HG03045 (cell line): ENCODE data around the gene CXorf58.
"Not testable (repeated sequence)": the region's sequence is repeated elsewhere in the genome, so short reads cannot be mapped to it uniquely, and the experiment has no call there.

Experiments
- ATAC-seq: cut with Tn5 transposase; IDR thresholded peaks from one replicate; pipeline ENCODE4 v1.9.1; 2021; ENCODE audit warnings: mild to moderate bottlenecking, moderate library complexity; ENCODE audit not compliant: unreplicated experiment

The CXorf58 gene, protein sequence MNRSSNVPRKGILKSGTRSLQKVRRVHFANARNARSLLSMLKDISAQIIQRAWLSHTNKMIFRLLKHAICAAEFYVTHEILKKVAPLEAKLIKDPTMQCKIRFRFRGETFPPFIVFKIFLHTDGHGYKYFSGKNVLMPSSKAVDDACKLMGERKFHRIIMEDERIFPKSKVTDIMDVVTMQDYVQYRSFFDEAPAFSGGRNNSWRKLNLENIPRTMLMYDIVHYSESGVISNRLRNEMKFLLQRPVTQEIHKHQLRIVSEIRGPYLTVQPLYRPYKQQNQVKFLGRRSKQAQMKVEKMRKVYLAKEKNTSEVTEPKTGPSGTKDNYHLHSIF

DNA sequence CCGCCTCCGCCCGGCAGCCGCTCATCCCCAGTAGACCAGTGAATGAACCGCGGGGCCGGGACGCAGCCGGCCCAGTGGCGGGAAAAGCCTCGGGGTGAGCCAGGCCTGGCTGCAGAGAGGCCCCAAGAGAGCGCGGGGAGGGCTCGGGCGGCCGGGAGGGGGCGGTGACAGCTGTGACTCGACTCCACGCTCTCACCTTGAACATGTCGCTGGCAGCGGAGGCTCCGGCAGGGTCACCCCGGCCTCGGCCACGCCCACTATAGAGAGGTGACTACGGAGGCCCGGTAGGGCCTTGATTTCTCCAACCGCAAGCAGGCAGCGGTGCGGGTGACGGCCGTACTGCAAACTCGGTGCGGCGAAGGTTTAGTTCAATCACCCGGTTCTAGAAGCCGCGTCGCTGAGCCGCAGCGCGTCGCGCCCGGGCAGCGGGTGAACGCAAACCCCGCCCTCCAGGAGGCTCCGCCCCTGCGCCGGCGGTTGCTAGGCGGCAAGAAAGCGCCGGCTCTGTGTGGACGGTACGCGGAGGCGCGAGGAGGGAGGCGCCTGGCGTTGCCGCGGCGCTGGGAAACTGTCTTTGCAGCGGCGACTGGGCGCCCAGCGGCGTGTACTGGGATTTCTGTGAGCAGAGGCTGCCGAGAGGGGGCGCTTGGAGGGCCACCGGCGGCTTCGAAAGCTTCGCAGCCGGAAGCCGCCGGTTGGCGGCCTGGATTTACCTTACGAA lies at the start of gene CXorf58, which contains the start of gene APOO:
Gene CXorf58, plus strand, starts transcription at position 509 of the 721 bp plus-strand sequence. CDS start 2,297 bp downstream, outside the sequence.
Gene APOO, minus strand, starts transcription at position 441 of the 721 bp plus-strand sequence. Its CDS starts 236 bp downstream, at position 205.
- ATAC-seq = peak; percentile 93

DNA sequence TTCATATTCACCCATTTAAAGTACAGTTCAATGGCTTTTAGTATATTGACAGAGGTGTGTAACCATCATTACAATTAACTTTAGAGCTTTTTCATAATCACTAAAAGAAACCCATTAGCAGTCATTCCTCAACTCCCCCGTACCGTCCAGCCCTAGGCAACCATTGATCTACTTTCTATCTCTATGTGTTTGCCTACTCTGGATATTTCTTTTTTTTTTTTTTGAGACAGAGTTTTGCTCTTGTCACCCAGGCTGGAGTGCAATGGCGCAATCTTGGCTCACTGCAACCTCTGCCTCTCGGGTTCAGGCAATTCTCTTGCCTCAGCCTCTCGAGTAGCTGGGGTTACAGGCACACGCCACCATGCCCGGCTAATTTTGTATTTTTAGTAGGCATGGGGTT lies 48.6 kb upstream of the CXorf58 start:
- not testable (repeated sequence) for ATAC-seq

DNA sequence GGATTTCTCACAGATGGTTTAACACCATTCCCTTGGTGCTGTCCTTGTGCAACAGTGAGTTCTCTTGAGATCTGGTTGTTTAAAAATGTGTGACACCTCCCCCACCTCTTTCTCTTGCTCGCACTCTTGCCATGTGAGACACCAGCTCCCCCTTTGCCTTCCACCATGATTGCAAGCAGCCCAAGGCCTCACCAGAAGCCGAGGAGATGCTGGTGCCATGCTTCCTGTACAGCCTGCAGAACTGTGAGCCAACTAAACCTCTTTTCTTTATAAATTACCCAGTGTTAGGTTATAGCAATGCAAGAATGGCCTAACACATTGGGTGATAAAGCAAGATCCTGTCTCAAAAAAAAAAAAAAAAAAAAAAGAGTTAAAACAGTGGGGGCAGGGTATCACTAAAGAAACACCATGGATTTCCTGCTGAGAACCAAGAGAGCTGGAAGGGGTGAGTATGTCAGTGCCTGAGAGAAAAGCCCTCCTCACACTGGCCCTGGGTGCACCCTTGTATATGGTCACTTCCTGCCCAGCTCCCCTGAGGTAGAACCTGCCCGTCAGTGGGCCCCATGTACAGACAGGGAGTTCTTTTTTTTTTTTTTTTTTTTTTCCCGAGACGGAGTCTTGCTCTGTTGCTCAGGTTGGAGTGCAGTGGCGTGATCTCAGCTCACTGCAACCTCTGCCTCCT lies 46.5 kb upstream of the CXorf58 start:
- no peak for ATAC-seq

DNA sequence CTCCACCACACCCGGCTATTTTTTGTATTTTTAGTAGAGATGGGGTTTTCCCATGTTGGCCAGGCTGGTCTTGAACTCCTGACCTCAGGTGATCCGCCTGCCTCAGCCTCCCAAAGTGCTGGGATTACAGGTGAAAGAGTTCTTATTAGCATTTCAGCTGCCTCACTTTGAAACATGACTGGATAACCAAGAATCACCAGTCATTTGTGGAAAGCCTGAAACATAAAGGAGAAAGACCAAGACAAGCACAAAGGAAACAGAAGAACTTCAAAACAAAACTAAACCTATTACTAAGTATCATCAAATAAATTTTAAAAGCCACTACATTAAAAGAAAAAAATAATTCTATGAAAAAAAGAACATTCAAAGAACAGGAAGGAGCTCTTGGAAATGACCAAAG lies 45.9 kb upstream of the CXorf58 start:
- ATAC-seq = not testable (repeated sequence)

DNA sequence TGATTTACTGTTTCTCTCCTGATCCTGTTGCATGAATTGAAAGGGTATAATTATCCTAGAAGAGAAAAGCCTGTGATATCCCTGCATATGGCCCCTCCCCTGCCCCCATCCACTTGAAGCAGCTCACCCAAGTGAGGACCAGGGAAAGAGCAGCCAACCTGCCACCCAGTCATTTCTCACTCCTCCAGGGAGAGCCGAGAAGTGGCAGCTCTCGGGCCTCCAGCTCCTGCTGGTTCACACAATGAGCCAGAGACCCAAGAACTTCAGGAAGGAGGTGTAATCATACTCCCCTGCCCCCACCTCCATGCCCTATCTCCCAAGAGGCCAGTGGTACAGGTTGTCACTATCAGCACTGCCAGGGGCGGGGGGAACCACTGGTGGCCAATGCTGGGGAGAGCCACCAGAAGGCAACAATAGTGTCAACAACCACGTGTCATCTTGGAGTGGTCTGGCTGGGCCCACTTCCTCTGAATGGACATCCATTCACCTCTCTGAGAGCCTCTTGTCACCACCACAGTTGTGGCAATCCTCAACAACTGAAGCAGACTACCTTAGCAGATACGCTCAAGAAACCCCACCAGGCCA lies 43.0 kb upstream of the CXorf58 start:
- no peak for ATAC-seq

DNA sequence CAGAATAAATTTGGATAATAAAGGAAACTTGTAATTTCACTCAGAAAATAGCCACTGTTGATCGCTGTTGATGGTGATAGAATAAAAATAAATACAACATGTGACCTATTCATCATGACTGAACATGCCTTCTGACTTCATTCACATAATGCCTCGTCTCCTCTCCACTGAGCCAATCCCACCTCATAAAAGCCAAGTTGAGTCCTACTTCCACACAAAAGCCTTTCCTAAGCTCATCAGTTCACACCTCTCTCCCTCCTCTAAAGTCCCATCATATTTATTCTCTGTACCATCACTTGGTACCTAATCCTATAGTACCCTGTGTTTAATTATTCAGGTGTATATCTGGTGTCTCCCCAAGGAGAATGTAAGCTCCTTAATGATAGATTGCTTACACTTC lies 37.8 kb upstream of the CXorf58 start:
- ATAC-seq = no peak

DNA sequence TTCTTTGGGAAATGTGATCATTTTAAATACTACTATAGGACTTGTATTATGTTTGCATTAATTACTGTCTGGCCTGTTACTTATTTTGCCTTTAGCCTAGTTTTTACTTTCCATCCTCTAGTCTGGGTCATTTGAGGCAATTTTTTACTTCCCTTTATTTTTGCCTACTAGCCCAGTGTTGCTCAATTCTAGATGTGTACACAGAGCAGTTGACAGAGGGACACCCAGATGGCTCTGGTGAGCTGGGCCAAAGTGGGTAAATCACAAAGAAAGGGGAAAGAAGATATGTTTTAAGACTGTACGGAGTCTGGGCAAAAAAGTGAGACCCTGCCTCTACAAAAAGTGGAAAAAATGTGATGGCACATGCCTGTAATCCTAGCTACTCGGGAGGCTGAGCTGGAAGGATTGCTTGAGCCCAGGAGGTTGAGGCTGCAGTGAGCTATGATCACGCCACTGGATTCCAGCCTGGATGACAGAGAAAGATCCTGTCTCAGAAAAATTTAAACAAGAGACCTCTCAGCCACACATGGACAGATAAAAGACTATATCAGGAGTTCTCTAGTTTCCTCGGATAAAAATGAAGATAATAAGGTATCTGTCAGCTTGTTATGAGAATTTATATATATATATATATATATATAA lies 35.8 kb upstream of the CXorf58 start:
- ATAC-seq = no peak

DNA sequence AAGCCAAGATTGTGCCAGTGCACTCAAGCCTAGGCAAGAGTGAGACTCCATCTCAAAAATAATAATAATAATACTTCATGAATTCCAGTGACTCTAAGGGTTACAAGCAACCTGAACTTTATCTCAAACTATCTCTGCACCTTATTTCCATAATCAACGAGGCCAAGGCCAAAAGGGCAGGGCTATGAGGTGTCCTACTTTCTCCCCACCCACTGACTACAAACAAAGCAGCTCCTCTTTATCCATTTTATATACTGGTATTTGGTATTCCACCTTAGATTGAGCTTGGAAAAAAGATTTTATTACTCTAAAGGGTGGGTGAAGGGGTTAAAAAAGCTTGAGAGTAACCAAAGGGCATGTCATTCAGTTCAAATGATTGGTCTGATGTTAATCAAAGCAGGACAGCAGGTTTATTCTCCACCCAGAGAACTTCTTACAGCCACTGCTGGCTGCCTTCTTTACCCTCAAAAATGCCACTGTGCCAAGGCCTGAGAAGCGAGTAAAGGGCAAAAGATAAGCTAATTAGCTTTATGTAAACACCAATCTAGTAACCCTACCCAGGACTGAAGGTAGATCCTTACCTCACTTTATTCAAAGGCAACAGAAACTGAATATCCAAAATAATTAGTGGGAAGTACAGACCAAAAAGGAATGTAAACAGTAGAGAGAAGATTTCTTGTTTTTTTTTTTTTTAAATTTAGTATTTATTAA lies 28.3 kb upstream of the CXorf58 start:
- no peak for ATAC-seq

DNA sequence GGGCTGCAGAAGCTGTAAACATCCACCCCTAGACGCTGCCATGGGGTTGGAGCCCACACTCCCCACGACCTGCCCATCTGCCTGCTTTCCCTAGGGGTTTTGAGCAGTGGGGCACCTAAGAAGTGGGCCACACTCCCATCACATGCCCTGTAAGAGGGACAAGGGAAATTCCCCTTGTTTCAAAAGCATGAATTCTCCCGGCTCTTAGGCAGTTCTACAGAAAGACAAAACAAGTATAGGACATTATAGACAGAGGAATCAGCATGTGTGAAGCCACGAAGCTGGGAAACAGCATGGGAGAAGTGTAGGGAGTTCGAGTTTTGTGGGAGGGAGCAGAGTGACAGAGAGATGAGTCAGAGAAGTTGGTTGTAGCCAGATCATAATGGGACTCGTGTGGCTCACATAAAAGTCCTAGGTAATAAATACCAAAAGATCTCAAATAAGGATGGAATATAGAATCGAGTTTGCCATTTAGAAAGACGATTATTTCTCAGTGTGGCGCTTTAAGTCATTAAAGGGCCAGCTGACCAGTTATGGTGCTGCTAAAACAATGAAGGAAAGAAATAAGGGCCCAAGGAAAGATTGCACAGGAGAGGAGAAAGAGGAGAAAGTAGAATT lies 24.0 kb upstream of the CXorf58 start:
- ATAC-seq = no peak

DNA sequence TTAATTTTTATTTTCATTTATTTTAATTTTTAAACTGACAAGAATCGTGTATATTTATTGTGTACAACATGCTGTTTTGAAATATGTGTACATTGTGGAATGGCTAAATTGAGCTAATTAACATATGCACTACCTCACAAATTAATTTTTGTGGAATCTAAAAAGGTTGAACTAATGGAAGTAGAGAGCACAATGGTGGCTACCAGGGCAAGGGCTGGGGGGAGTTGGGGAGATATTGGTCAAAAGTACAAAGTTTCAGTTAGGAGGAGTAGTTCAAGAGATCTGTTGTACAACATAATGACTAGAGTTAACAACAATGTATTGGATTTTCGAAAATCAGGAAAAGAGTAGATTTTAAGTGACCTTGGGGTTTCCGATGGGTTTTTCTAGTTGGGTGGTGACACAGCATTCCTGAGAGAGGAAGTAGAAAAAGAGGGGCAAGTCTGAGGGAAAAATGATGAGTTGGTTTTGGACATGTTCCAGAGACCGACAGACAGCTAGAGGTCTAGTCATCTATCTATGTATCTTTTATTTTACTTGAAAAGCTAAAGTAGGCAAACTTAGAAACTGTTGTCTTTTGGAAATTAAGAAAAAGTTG lies 23.3 kb upstream of the CXorf58 start:
- ATAC-seq = no peak

DNA sequence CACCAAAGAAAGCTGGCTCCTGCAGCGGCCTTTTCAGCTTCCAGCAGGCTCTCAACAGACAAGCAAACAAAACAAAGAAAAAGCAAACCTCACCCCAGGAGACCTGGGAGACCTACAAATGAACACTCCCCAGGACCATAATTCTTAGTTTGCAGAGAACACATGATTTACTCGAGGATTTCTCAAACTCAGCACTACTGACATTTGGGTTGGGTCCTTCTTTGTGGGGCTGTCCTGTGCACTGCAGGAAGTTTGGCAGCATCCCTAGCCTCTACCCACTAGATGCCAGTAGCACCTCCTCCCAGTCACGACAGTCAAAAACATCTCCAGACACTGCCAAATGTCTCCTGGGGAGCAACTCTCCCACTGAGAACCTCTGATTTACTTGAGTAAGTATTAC lies 22.0 kb upstream of the CXorf58 start:
- ATAC-seq = no peak

DNA sequence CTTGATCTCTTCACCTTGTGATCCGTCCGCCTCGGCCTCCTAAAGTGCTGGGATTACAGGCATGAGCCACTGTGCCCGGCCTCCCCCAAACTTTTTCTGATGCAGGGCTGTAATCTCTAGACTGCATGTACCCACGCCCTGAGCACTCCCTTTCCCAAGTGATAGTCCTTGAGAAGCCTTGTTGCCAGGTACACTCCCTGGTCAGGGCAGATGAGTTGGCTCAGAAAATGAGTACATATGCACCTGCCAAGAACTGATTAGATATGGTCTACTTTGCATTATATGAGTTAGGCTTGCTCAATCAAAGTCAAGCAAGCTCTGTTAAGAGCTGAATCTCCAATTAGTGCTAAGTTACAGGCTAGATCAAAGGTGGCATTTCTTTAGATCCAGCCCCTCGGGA lies 20.4 kb upstream of the CXorf58 start:
- no peak for ATAC-seq

DNA sequence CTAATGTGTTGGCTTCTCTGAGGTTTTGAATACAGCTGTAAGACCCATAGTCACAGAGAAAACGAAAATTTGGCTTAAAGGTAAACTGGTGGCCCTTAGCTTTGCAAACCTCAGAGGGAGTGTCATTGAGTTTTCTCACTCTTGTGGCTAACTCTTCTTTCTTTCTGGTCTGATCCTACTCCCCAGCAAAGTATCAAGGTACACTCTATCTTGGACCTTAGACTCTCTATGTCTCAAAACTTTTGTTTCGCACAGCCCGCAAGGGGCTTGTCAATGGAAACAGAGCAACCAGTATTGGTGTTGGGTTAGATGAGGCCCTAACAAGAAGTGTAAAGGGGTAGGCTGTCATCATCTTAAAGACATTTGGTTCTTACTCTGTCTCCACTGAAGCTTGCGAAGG lies 19.9 kb upstream of the CXorf58 start:
- ATAC-seq = no peak

DNA sequence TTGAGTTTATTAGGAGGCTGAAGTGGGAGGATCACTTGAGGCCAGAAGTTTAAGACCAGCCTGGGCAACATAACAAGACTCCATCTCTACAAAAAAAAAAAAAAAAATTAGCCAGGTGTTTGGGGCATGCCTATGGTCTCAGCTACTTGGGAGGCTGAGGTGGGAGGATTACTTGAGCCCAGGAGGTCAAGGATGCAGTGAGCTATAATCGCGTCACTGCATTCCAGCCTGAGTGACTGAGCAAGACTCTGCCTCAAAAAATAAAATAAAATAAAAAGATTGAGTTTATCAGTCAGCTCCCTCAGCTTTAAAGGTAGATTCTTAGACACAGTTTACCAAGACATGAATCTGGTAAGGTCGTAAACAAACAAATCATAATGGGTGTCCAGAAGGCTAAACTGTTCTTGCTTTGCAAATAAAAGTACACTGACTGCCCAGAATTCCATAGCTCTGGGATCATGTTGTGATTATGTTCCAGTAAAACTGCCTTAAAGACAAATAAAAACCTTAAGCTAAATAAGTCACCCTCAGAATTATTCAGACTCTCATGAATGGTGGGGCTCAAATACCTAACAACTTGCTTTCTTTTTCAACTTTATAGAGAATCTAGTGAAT lies 18.8 kb upstream of the CXorf58 start:
- no peak for ATAC-seq

DNA sequence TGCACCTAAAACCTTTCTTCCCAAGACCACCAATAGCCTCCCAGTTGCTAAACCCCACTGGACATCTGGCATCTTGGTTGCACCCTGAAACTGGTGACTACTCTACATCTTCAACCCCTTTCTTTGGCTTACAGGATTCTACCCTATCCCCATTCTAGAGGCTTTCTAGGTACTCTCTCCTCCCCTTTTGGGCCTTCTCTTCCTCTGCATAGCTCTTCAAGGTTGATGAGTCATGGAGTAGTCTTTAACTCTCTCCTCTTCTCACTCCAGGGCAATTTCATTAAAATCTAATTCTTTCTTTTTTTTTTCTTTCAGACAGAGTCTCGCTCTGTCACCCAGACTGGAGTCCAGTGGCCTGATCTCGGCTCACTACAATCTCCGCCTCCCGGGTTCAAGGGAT lies 16.9 kb upstream of the CXorf58 start:
- ATAC-seq = no peak

DNA sequence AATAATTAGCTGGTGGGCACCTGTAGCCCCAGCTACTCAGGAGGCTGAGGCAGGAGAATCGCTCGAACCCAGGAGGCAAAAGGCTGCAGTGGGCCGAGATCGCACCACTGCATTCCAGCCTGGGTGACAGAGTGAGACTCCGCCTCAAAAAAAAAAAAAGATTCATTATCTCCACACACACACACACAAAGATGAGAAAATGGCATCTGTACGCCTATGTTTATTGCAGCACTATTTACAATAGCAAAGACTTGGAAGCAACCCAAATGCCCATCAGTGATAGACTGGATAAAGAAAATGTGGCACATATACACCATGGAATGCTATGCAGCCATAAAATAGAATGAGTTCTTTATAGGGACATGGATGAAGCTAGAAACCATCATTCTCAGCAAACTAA lies 12.8 kb upstream of the CXorf58 start:
- ATAC-seq = not testable (repeated sequence)

DNA sequence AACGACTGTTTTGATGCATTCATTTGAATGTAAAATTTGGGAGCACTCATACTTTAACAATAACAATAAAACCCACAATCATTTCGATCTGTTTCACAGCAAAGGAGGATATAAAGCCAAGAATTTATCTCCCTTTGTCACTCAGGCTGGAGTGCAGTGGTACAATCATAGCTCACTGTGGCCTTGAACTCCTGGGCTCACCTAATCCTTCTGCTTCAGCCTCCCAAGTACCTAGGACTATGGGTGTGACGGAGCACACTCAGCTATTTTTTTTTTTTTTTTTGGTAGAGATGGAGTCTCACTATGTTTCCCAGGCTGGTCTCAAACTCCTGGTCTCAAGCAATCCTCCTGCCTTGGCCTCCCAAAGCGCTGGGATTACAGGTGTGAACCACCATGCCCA lies 11.3 kb upstream of the CXorf58 start:
- ATAC-seq = not testable (repeated sequence)

DNA sequence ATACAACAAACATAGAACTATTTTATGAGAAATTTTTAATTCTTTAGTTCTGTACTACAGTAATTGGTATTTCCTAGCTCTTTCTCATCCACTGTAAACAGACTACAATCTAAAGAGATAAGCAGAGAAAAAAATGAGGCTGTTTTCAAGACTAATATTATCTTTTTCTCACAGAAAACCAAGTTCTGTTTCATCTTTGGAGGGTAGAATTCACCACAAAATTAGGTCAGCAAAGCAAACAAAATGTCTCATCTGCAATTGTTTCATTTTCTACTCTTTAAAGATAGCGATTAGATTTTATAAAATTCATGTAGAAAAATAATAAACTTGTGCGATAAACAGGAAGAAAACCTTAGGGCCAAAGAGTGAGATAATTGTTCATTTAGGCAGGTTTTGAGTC lies 10.8 kb upstream of the CXorf58 start:
- ATAC-seq = no peak

DNA sequence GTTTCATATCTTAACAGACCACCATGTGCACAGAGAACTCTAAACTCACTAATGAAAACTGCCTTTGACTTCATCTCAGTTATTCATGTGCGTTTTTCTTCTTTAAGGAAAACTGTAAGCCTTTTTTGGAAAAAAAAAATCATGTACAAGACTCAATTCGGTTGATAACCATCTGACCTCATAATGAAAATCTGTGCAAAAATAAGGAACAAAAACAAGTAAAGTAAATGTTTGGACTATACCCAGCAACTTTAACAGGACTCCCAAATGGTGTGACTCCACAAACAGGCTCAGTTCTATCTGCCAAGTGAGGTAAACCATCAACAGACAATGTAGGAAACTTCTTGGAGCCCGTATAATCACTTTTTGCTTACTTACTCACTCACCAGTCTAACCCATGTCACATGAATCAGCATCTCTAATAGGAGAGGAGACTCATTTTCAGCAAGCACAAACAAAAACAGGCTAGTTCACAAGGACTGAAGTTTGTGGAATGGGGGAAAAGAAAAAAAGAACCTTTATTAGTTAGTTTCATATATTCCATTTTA lies 9.3 kb upstream of the CXorf58 start:
- no peak for ATAC-seq
